ENCODE results near the gene INHBE.
A peak's percentile ranks its signal among the peaks of the same experiment; 100 is the strongest.

INHBE gene

GRCh38 chr12:57461276-57461916 lies 6.3 kb downstream of the INHBE start:
- no peak for DNase-seq (ENCODE audit: low read depth in 2 of 2)

GRCh38 chr12:57461917-57462250 lies 6.8 kb downstream of the INHBE start:
- DNase-seq (ENCODE audit: low read depth in 2 of 2), result no peak

GRCh38 chr12:57462251-57462911 lies 7.3 kb downstream of the INHBE start:
- peak; percentile 87 to 89 for DNase-seq (ENCODE audit: low read depth in 2 of 2)

GRCh38 chr12:57462912-57463253 lies 7.8 kb downstream of the INHBE start:
- DNase-seq (ENCODE audit: low read depth in 2 of 2), result no peak

- no peak for DNase-seq (ENCODE audit: low read depth in 2 of 2)
These were observed 9.5 kb downstream of the INHBE start for GRCh38 chr12:57464569-57464968.

GRCh38 chr12:57465030-57465746 lies 10.1 kb downstream of the INHBE start:
- DNase-seq (ENCODE audit: low read depth in 2 of 2), result no peak

GRCh38 chr12:57465747-57466505 lies 10.8 kb downstream of the INHBE start:
- no peak for DNase-seq (ENCODE audit: low read depth in 2 of 2)

- no peak for DNase-seq (ENCODE audit: low read depth in 2 of 2)
These were observed 12.2 kb downstream of the INHBE start for GRCh38 chr12:57467212-57467874.

GRCh38 chr12:57467915-57468314 lies 12.8 kb downstream of the INHBE start:
- DNase-seq (ENCODE audit: low read depth in 2 of 2), result no peak

- no peak for DNase-seq (ENCODE audit: low read depth in 2 of 2)
These were observed 14.4 kb downstream of the INHBE start for GRCh38 chr12:57469296-57470164.

- no peak for DNase-seq (ENCODE audit: low read depth in 2 of 2)
These were observed 15.3 kb downstream of the INHBE start for GRCh38 chr12:57470286-57470969.

GRCh38 chr12:57470970-57471656 lies 16.0 kb downstream of the INHBE start:
- no peak for DNase-seq (ENCODE audit: low read depth in 2 of 2)

GRCh38 chr12:57471661-57472060 lies 16.6 kb downstream of the INHBE start:
- no peak for DNase-seq (ENCODE audit: low read depth in 2 of 2)

GRCh38 chr12:57472391-57472790 lies 17.3 kb downstream of the INHBE start:
- DNase-seq (ENCODE audit: low read depth in 2 of 2), result no peak

GRCh38 chr12:57473392-57473791 lies 18.3 kb downstream of the INHBE start:
- DNase-seq (ENCODE audit: low read depth in 2 of 2), result no peak

GRCh38 chr12:57473886-57474285 lies 18.8 kb downstream of the INHBE start:
- DNase-seq (ENCODE audit: low read depth in 2 of 2), result no peak

- no peak for DNase-seq (ENCODE audit: low read depth in 2 of 2)
These were observed 19.3 kb downstream of the INHBE start for GRCh38 chr12:57474430-57474829.

- no peak for DNase-seq (ENCODE audit: low read depth in 2 of 2)
These were observed 19.8 kb downstream of the INHBE start for GRCh38 chr12:57474862-57475261.

- DNase-seq (ENCODE audit: low read depth in 2 of 2), result no peak
These were observed 20.4 kb downstream of the INHBE start for GRCh38 chr12:57475271-57476161.
